GM12878 (cell line): ENCODE measurements around the gene CD83. TPM values are rescaled to one million over a fixed set of nuclear protein-coding genes. Genes with fewer than 3 reads are reported as not detected.

Experiments used
- ATAC-seq: fragments of 200-7000 bp; cut with Tn5 transposase; 3 replicates; pipeline ENCODE4 v1.9.1; 2020; ENCODE audit warnings: mild to moderate bottlenecking, moderate library complexity
- BruUV-seq: library from RNA; stranded (reverse); fragments of 400-500 nt; replicated peaks from 2 replicates; lab custom pipeline; 2021; lab: Mats Ljungman, UMichigan
- CTCF ChIA-PET: fragments of 300-600 bp; sonication (Branson Sonifier 250); formaldehyde crosslinking; extraction: SDS; loops from one replicate; lab custom pipeline; 2021; ENCODE audit warnings: inconsistent platforms; lab: Yijun Ruan, JAX
- POLR2A ChIA-PET: fragments of 350-600 bp; formaldehyde crosslinking; extraction: SDS; loops from one replicate; lab custom pipeline; 2021; ENCODE audit warnings: inconsistent platforms; lab: Charles Lee
- RAD21 ChIA-PET: fragments of 300-600 bp; sonication (Branson Sonifier 250); formaldehyde crosslinking; loops from one replicate; lab custom pipeline; 2023; ENCODE audit warnings: antibody characterized with exemption; ENCODE audit not compliant: unreplicated experiment; lab: Charles Lee
- SMC1A ChIA-PET: fragments of 300-600 bp; sonication (Branson Sonifier 250); formaldehyde crosslinking; loops from one replicate; lab custom pipeline; 2023; ENCODE audit not compliant: unreplicated experiment, uncharacterized antibody; lab: Charles Lee
- DNase-seq: peaks from one replicate; pipeline ENCODE4 v3.0.0-alpha.2; 2011; ENCODE audit warnings: low read depth, low spot score
- FAIRE-seq: peaks from 3 replicates; lab custom pipeline; 2011; peaks lifted over from hg19 to GRCh38; lab: Jason Lieb, UNC
- H2AFZ ChIP-seq: 2 replicates; pipeline ENCODE4 v1.6.0; 2011; ENCODE audit warnings: low read depth, low read length, control low read depth; ENCODE audit not compliant: control insufficient read depth
- H3K27ac ChIP-seq: 2 replicates; pipeline ENCODE4 v1.5.1; 2011; ENCODE audit warnings: control low read depth; ENCODE audit not compliant: control insufficient read depth, insufficient read depth
- H3K27me3 ChIP-seq, 2 experiments: replicated peaks in 1 of 2; 2 replicates each; pipeline versions ENCODE4 v1.6.0 to v1.6.1; 2011; ENCODE audit warnings: low read length in 1 of 2; ENCODE audit not compliant: control insufficient read depth in 2 of 2, insufficient read depth in 2 of 2
- H3K36me3 ChIP-seq, 2 experiments: 2 replicates each; pipeline ENCODE4 v1.5.1; 2011; ENCODE audit warnings: low read length in 1 of 2; ENCODE audit not compliant: control insufficient read depth in 2 of 2, insufficient read depth in 2 of 2
- H3K4me1 ChIP-seq: 2 replicates; pipeline ENCODE4 v1.6.1; 2011; ENCODE audit warnings: mild to moderate bottlenecking, low read length, moderate library complexity, mixed read lengths; ENCODE audit not compliant: control insufficient read depth, insufficient read depth
- H3K4me2 ChIP-seq: 2 replicates; pipeline ENCODE4 v1.6.0; 2011; ENCODE audit warnings: control low read depth; ENCODE audit not compliant: control insufficient read depth, insufficient read depth
- H3K4me3 ChIP-seq: fragments of 200-600 bp; sonication (generic); 2 replicates; pipeline ENCODE4 v1.5.1; 2016
- H3K79me2 ChIP-seq: 2 replicates; pipeline ENCODE4 v1.6.0; 2011; ENCODE audit warnings: low read length; ENCODE audit not compliant: control insufficient read depth, insufficient read depth
- H3K9ac ChIP-seq: 2 replicates; pipeline ENCODE4 v1.8.0; 2011; ENCODE audit warnings: low read length, control low read depth, mixed read lengths; ENCODE audit not compliant: control insufficient read depth, insufficient read depth
- H3K9me3 ChIP-seq: replicated peaks from 3 replicates; pipeline ENCODE4 v1.5.1; 2011; ENCODE audit warnings: mild to moderate bottlenecking, low read length; ENCODE audit not compliant: control insufficient read depth, insufficient read depth
- H4K20me1 ChIP-seq: 2 replicates; pipeline ENCODE4 v1.6.0; 2011; ENCODE audit not compliant: control insufficient read depth, insufficient read depth
- CEBPB ChIP-seq, 2 experiments: fragments of 150-350 bp in 1 of 2; IDR thresholded peaks; 2 replicates each; pipeline ENCODE4 v1.6.1; 2012 to 2014; ENCODE audit warnings: low read depth in 2 of 2, low read length in 2 of 2, borderline replicate concordance in 1 of 2, inconsistent platforms in 1 of 2
- CHD2 ChIP-seq: IDR thresholded peaks from 2 replicates; pipeline ENCODE4 v1.6.1; 2011; ENCODE audit warnings: low read depth, low read length, improper control_type of control experiment, borderline replicate concordance
- CREM ChIP-seq: IDR thresholded peaks from 2 replicates; pipeline ENCODE4 v1.6.1; 2014; ENCODE audit warnings: antibody characterized with exemption, low read depth
- EGR1 ChIP-seq, 2 experiments: IDR thresholded peaks; 1 replicate in 1 of 2; 2 replicates in 1 of 2; pipeline ENCODE4 v1.6.1; 2011 to 2012; ENCODE audit warnings: low read depth in 2 of 2, low read length in 2 of 2, borderline replicate concordance in 1 of 2, mild to moderate bottlenecking in 1 of 2, moderate library complexity in 1 of 2
- EP300 ChIP-seq, 2 experiments: fragments of 150-350 bp in 1 of 2; IDR thresholded peaks; 2 replicates each; pipeline ENCODE4 v1.6.1; 2011 to 2012; ENCODE audit warnings: low read depth in 2 of 2, low read length in 2 of 2, borderline replicate concordance in 1 of 2, improper control_type of control experiment in 1 of 2, inconsistent platforms in 1 of 2; ENCODE audit not compliant: control insufficient read depth in 1 of 2
- JUND ChIP-seq: IDR thresholded peaks from 2 replicates; pipeline ENCODE4 v1.6.1; 2012; ENCODE audit warnings: low read depth, mild to moderate bottlenecking, low read length, improper control_type of control experiment, moderate library complexity
- MYB ChIP-seq: fragments of 150-350 bp; IDR thresholded peaks from 2 replicates; pipeline ENCODE4 v1.6.1; 2014; ENCODE audit warnings: mild to moderate bottlenecking, low read depth, low read length, borderline replicate concordance
- NFYA ChIP-seq: IDR thresholded peaks from 2 replicates; pipeline ENCODE4 v1.6.1; 2011; ENCODE audit warnings: low read depth, mild to moderate bottlenecking, low read length, improper control_type of control experiment, borderline replicate concordance
- NR2C2 ChIP-seq: IDR thresholded peaks from 2 replicates; pipeline ENCODE4 v1.6.1; 2011; ENCODE audit warnings: borderline replicate concordance, low read depth; ENCODE audit not compliant: control insufficient read depth, insufficient read length
- POLR2AphosphoS2 ChIP-seq: IDR thresholded peaks from 2 replicates; pipeline ENCODE4 v1.6.1; 2011; ENCODE audit warnings: low read depth, mild to moderate bottlenecking, low read length, improper control_type of control experiment, moderate library complexity
- RB1 ChIP-seq: fragments of 450-650 bp; formaldehyde crosslinking; IDR thresholded peaks from 2 replicates; pipeline ENCODE4 v1.6.1; 2017; ENCODE audit warnings: mild to moderate bottlenecking, borderline replicate concordance
- SMC3 ChIP-seq: IDR thresholded peaks from 2 replicates; pipeline ENCODE4 v1.6.1; 2011; ENCODE audit warnings: low read length, improper control_type of control experiment, borderline replicate concordance
- SP1 ChIP-seq: IDR thresholded peaks from one replicate; pipeline ENCODE4 v1.6.1; 2011; ENCODE audit warnings: low read depth, low read length
- SREBF2 ChIP-seq: IDR thresholded peaks from 2 replicates; pipeline ENCODE4 v1.6.1; 2012; ENCODE audit warnings: mild to moderate bottlenecking, low read length
- WGBS: methylation state at CpG from one replicate; pipeline ENCODE4 v1.1.6; 2016; ENCODE audit warnings: low lambda C conversion rate; ENCODE audit not compliant: insufficient replicate concordance, insufficient coverage; ENCODE audit errors: missing lambda C conversion rate; 5-methylcytosine and 5-hydroxymethylcytosine counted together
- in situ Hi-C: fragments of 300-500 bp; cut with MboI; formaldehyde crosslinking; loops from 9 replicates; pipeline ENCODE4 v1.14.3; 2018; ENCODE audit warnings: mixed read lengths
- intact Hi-C: fragments of 100-400 bp; cut with micrococcal nuclease; formaldehyde crosslinking; loops from one replicate; pipeline ENCODE4 v1.14.2; 2022; ENCODE audit not compliant: unreplicated experiment
- polyA plus RNA-seq, 11 experiments: library from polyadenylated mRNA; depleted of rRNA in 4 of 11; unstranded in 6 of 11; stranded (reverse) in 5 of 11; fragments of >200 nt; fragmentation: Nextera tagmentation in 4 of 11; fragmentation: Illumina TruSeq in 1 of 11; extraction: Ambion mirVana in 4 of 11; extraction: Trizol in 1 of 11; gene quantifications; 1 replicate in 1 of 11; 2 replicates in 10 of 11; pipeline versions ENCODE4 v1.2.1 to v1.2.3, GENCODE V29; 2011 to 2016; ENCODE audit warnings: inconsistent platforms in 2 of 11, missing spikeins in 2 of 11, low read depth in 1 of 11
- total RNA-seq, 4 experiments: library from RNA; depleted of rRNA in 3 of 4; stranded (reverse); fragments of >200 nt in 3 of 4; fragmentation: Illumina TruSeq in 1 of 4; extraction: Trizol in 1 of 4; gene quantifications; 2 replicates each; pipeline versions ENCODE4 v1.2.1 to v1.2.3, GENCODE V29; 2013 to 2021

The CD83 gene
- total and polyA plus RNA-seq, 10 of the 15 experiments (the other 5 are each of a cell fraction or from before 2014, with no cell fraction given): 76.1 to 174 (median 129) TPM

- BruUV-seq: no TSS peak
- H2AFZ ChIP-seq: no peak overlapping the region
- FAIRE-seq (no peak), ATAC-seq (no peak), DNase-seq (no peak)
- H3K4me1 ChIP-seq: peaks cover 1% of the 10 kb centered on the region; the same call in 1 of the 2 replicates
- H3K9me3 ChIP-seq: no peaks in the 10 kb centered on the region
- TF ChIP-seq NR2C2 (no peak), NFYA (no peak), SMC3 (no peak), JUND (no peak), CHD2 (no peak), SP1 (no peak), EP300 (IDR thresholded peaks at IDR 0.05; ENCODE audit: borderline replicate concordance in 1 of 2, control insufficient read depth in 1 of 2, low read depth in 2 of 2, low read length in 2 of 2) (no peak), EGR1 (IDR thresholded peaks at IDR 0.05; ENCODE audit: borderline replicate concordance in 1 of 2, low read depth in 2 of 2, low read length in 2 of 2) (no peak), RB1 (no peak), MYB (no peak), CREM (no peak), POLR2AphosphoS2 (no peak), SREBF2 (no peak), CEBPB (IDR thresholded peaks at IDR 0.05; ENCODE audit: borderline replicate concordance in 1 of 2, low read depth in 2 of 2, low read length in 2 of 2) (no peak)
- H3K79me2 ChIP-seq: no peaks in the 10 kb centered on the region
- ChIA-PET RAD21 (interaction anchor here (1.0 to 3.8 kb wide), 9 partner anchors 14 to 349 kb away, joined by 3 to 35 read pairs (median 6); no protein-coding TSS in a partner anchor), POLR2A (no interaction called here), CTCF (interaction anchor here (0.8 to 15.4 kb wide), 9 partner anchors 14 to 276 kb away, joined by 3 to 204 read pairs (median 17); no protein-coding TSS in a partner anchor), SMC1A (interaction anchor here (0.6 to 9.5 kb wide), 16 partner anchors 10 to 491 kb away, joined by 3 to 64 read pairs (median 4); no protein-coding TSS in a partner anchor)
- H3K27ac ChIP-seq: no peak overlapping the region
- no peak overlapping the region for H3K9ac ChIP-seq
- H3K4me3 ChIP-seq: no peak overlapping the region
- WGBS: 73% methylated on average over 4 of the region's 4 CpGs
- in situ Hi-C loops: loop anchor here (5.0 kb wide), 1 partner anchor 236 kb away; no protein-coding TSS in a partner anchor
- no peaks in the 10 kb centered on the region for H3K36me3 ChIP-seq
- intact Hi-C loops: loop anchor here (5.0 to 10.0 kb wide), 2 partner anchors 96 to 349 kb away; no protein-coding TSS in a partner anchor
- H3K4me2 ChIP-seq: no peak overlapping the region
- H4K20me1 ChIP-seq: no peaks in the 10 kb centered on the region
- no peaks in the 10 kb centered on the region for H3K27me3 ChIP-seq
Measured at GRCh38 chr6:14143305-14143704, 25.7 kb downstream of the CD83 start.
